Astrocyte (in vitro differentiated cells and primary cell): ENCODE results near the gene SNAP29.

Experiments
- CTCF ChIP-seq: IDR thresholded peaks from 2 replicates; pipeline ENCODE4 v1.5.1; 2011; ENCODE audit warnings: low read depth, mild to moderate bottlenecking, inconsistent platforms, low read length, moderate library complexity; ENCODE audit not compliant: insufficient read depth
- EZH2 ChIP-seq: IDR thresholded peaks from 2 replicates; pipeline ENCODE4 v1.6.1; 2012; ENCODE audit warnings: mild to moderate bottlenecking, low read length, inconsistent platforms; ENCODE audit not compliant: insufficient read depth

GRCh38 chr22:20863366-20863765 is 4.6 kb downstream of the SNAP29 start:
- TF ChIP-seq CTCF = no peak
- no peak for TF ChIP-seq EZH2
